SU-DHL-6 (cell line): ENCODE measurements around the gene UBE4B.
"Not testable (repeated sequence)": the region's sequence is repeated elsewhere in the genome, so short reads cannot be mapped to it uniquely, and the experiment has no call there.

Source experiments
- CTCF ChIP-seq: fragments of 200-600 bp; sonication (generic); IDR thresholded peaks from one replicate; pipeline ENCODE4 v1.5.1; 2017; ENCODE audit warnings: antibody characterized with exemption, mild to moderate bottlenecking, low read length, moderate library complexity; ENCODE audit not compliant: insufficient read depth, poor library complexity, severe bottlenecking
- EZH2phosphoT487 ChIP-seq: fragments of 200-600 bp; sonication (generic), shearing (Covaris generic); conservative IDR thresholded peaks from 2 replicates; pipeline ENCODE4 v1.6.1; 2018; ENCODE audit warnings: mild to moderate bottlenecking, antibody characterized with exemption, low read length, moderate library complexity, mixed read lengths

GRCh38 chr1:10021992-10022391, 10.8 kb upstream of the UBE4B start:
- TF ChIP-seq CTCF, EZH2phosphoT487: not testable (repeated sequence)
